ENCODE data around the gene PDZD4. TPM values are rescaled to one million over a fixed set of nuclear protein-coding genes. Genes with fewer than 3 reads are reported as not detected.
"Not testable (repeated sequence)": the region's sequence is repeated elsewhere in the genome, so short reads cannot be mapped to it uniquely, and the experiment has no call there.

PDZD4 gene
- total RNA-seq, 4 donors from 2014 or later: 2.0 to 6.3 (median 3.0) TPM

- no peak for TF ChIP-seq POLR2A (IDR thresholded peaks at IDR 0.05)
- no peak for TF ChIP-seq POLR2AphosphoS5 (IDR thresholded peaks at IDR 0.05)
- TF ChIP-seq, protein P1, sequence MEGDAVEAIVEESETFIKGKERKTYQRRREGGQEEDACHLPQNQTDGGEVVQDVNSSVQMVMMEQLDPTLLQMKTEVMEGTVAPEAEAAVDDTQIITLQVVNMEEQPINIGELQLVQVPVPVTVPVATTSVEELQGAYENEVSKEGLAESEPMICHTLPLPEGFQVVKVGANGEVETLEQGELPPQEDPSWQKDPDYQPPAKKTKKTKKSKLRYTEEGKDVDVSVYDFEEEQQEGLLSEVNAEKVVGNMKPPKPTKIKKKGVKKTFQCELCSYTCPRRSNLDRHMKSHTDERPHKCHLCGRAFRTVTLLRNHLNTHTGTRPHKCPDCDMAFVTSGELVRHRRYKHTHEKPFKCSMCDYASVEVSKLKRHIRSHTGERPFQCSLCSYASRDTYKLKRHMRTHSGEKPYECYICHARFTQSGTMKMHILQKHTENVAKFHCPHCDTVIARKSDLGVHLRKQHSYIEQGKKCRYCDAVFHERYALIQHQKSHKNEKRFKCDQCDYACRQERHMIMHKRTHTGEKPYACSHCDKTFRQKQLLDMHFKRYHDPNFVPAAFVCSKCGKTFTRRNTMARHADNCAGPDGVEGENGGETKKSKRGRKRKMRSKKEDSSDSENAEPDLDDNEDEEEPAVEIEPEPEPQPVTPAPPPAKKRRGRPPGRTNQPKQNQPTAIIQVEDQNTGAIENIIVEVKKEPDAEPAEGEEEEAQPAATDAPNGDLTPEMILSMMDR (IDR thresholded peaks at IDR 0.05): no peak
- TF ChIP-seq EP300 (IDR thresholded peaks at IDR 0.05): no peak
- Histone ChIP-seq H3K27ac (no peak overlapping the region), H3K36me3 (no peaks in the 10 kb centered on the region), H3K4me1 (peaks cover 11% of the 10 kb centered on the region), H3K27me3 (no peaks in the 10 kb centered on the region), H3K9me3 (no peaks in the 10 kb centered on the region), H3K4me3 (no peak overlapping the region)
- no peak for DNase-seq (ENCODE audit: low spot score in 2 of 2)
- WGBS: 82% methylated on average over 7 of the region's 7 CpGs
Measured at GRCh38 chrX:153820601-153821000, 9.7 kb downstream of the PDZD4 start.

- Histone ChIP-seq H3K36me3 (no peaks in the 10 kb centered on the region), H3K27ac (no peak overlapping the region), H3K27me3 (no peaks in the 10 kb centered on the region), H3K4me1 (peaks cover 11% of the 10 kb centered on the region), H3K4me3 (peak overlapping the region; percentile 43), H3K9me3 (no peaks in the 10 kb centered on the region)
- WGBS: 77% methylated on average over 13 of the region's 23 CpGs
- TF ChIP-seq EP300 (IDR thresholded peaks at IDR 0.05): no peak
- TF ChIP-seq POLR2A (IDR thresholded peaks at IDR 0.05): no peak
- TF ChIP-seq, protein P1 (IDR thresholded peaks at IDR 0.05): no peak
- no peak for TF ChIP-seq POLR2AphosphoS5 (IDR thresholded peaks at IDR 0.05)
- DNase-seq (ENCODE audit: low spot score in 2 of 2): no peak
Measured at GRCh38 chrX:153819384-153820040, 10.8 kb downstream of the PDZD4 start.

GRCh38 chrX:153818571-153819383 lies 11.6 kb downstream of the PDZD4 start:
- no peak overlapping the region for H3K27ac ChIP-seq
- no peaks in the 10 kb centered on the region for H3K36me3 ChIP-seq
- 26% methylated on average over 28 of the region's 67 CpGs for WGBS
- no peak for DNase-seq (ENCODE audit: low spot score in 2 of 2)
- no peaks in the 10 kb centered on the region for H3K9me3 ChIP-seq
- H3K4me3 ChIP-seq: peak overlapping the region; percentile 43
- no peaks in the 10 kb centered on the region for H3K27me3 ChIP-seq
- H3K4me1 ChIP-seq: peaks cover 11% of the 10 kb centered on the region
- TF ChIP-seq POLR2A (IDR thresholded peaks at IDR 0.05): no peak

GRCh38 chrX:153818064-153818463 lies 12.3 kb downstream of the PDZD4 start:
- not testable (repeated sequence) for H3K27me3 ChIP-seq; H3K4me3 ChIP-seq; DNase-seq (ENCODE audit: low spot score in 2 of 2); H3K27ac ChIP-seq; H3K36me3 ChIP-seq; H3K9me3 ChIP-seq
- peaks cover 11% of the 10 kb centered on the region for H3K4me1 ChIP-seq
- WGBS: 90% methylated on average over 9 of the region's 9 CpGs

DNA sequence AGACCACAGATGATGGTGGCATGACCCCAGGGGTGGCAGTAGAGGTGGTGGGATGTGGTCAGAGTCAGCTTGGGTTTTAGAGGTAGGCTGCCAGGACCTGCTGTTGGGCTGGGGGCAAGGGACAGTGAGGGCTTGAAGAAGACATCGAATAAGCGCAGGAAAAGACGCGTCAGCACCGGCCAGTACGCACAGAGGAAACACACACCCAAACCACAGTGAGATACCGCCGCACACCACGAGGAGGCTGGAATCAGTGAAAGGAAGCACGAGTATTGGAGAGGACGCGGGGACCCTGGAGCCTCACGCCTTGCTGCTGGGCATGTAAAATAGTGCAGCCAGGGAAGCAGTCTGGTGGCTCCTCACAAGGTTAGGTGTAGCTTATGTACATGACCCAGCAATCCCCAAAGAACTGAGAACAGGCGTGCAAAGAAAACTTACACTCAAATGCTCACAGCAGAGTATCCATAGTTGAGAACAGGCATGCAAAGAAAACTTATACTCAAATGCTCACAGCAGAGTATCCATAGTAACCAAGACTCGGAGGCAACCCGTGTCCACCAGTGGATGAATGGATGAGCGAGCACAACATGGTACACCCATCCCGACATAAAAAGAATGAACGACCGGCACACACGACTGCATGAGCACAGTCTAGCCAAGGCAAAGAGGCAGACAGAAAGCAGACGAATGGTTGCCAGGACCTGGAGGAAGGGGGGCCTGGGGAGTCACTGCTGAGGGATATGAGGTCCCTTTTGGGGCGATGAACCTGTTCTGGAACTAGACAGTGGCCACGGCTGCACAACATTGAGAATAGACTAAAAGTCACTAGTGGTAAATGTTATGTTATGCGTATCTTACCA lies 13.3 kb downstream of the PDZD4 start:
- Histone ChIP-seq H3K27me3 (no peaks in the 10 kb centered on the region), H3K4me1 (peaks cover 11% of the 10 kb centered on the region), H3K4me3 (no peak overlapping the region), H3K9me3 (no peaks in the 10 kb centered on the region), H3K27ac (no peak overlapping the region), H3K36me3 (no peaks in the 10 kb centered on the region)
- no peak for DNase-seq (ENCODE audit: low spot score in 2 of 2)
- WGBS: 86% methylated on average over 25 of the region's 25 CpGs
- TF ChIP-seq, protein P1 (IDR thresholded peaks at IDR 0.05): no peak
- TF ChIP-seq POLR2A (IDR thresholded peaks at IDR 0.05) (no peak), POLR2AphosphoS5 (IDR thresholded peaks at IDR 0.05) (no peak), EP300 (IDR thresholded peaks at IDR 0.05) (no peak)
